Right cardiac atrium (tissue), 5 donors: ENCODE data around the gene PEPD. TPM values are rescaled to one million over a fixed set of nuclear protein-coding genes. Genes with fewer than 3 reads are reported as not detected.

Source experiments
- ATAC-seq, 2 donors: fragments of 200-7000 bp; cut with Tn5 transposase; one replicate each; pipeline versions ENCODE4 v1.8.0 to v1.9.1; 2020; ENCODE audit warnings: moderate library complexity in 2 of 2, mild to moderate bottlenecking in 1 of 2
- DNase-seq, 3 donors: peaks; one replicate each; pipeline ENCODE4 v3.0.0-alpha.2; 2020
- H3K27ac ChIP-seq: one replicate; pipeline ENCODE4 v1.5.1; 2013; ENCODE audit warnings: mild to moderate bottlenecking, low read length, control low read depth, moderate library complexity
- H3K27me3 ChIP-seq: one replicate; pipeline ENCODE4 v1.6.1; 2013; ENCODE audit not compliant: control insufficient read depth, insufficient read depth
- H3K4me1 ChIP-seq: one replicate; pipeline ENCODE4 v1.6.1; 2013; ENCODE audit warnings: low read length; ENCODE audit not compliant: control insufficient read depth, insufficient read depth
- H3K4me3 ChIP-seq: one replicate; pipeline ENCODE4 v1.5.1; 2013; ENCODE audit warnings: low read length, control low read depth
- H3K9me3 ChIP-seq: one replicate; pipeline ENCODE4 v1.6.1; 2013; ENCODE audit warnings: low read length; ENCODE audit not compliant: control insufficient read depth
- WGBS: extraction: QIAGEN DNeasy Blood & Tissue Kit; methylation state at CpG from one replicate; pipeline ENCODE4 v1.1.7; 2013; 5-methylcytosine and 5-hydroxymethylcytosine counted together
- intact Hi-C, 4 donors: fragments of 100-400 bp; cut with DNase I; formaldehyde crosslinking; loops; one replicate each; pipeline versions ENCODE4 v1.11.0 to v1.14.0; 2022 to 2023
- polyA plus RNA-seq: library from polyadenylated mRNA; stranded (reverse); fragments of 200-250 nt; gene quantifications from one replicate; pipeline ENCODE4 v1.2.3, GENCODE V29; 2013
- total RNA-seq, 4 donors: library from RNA; stranded (reverse); fragmentation: NEBNext Ultra II Directional; extraction: Animal tissue kit (Norgen Biotek cat#: 25700); gene quantifications; one replicate each; pipeline ENCODE4 v1.2.1, GENCODE V29; 2021
- donor health status: healthy with polysubstance abuse.
- donor health status: DM: no; HTN: yes; CAD: no.
- donor health status: DM: no; HTN: no; CAD: no.
- donor health status: DM: no; HTN: yes; CAD: no; lungs with severe emphysema.
- donor health status: DM: yes; HTN: yes; CAD: no.

The PEPD gene
- total and polyA plus RNA-seq, 5 donors = 27.7 to 37.5 (median 34.4) TPM

DNA sequence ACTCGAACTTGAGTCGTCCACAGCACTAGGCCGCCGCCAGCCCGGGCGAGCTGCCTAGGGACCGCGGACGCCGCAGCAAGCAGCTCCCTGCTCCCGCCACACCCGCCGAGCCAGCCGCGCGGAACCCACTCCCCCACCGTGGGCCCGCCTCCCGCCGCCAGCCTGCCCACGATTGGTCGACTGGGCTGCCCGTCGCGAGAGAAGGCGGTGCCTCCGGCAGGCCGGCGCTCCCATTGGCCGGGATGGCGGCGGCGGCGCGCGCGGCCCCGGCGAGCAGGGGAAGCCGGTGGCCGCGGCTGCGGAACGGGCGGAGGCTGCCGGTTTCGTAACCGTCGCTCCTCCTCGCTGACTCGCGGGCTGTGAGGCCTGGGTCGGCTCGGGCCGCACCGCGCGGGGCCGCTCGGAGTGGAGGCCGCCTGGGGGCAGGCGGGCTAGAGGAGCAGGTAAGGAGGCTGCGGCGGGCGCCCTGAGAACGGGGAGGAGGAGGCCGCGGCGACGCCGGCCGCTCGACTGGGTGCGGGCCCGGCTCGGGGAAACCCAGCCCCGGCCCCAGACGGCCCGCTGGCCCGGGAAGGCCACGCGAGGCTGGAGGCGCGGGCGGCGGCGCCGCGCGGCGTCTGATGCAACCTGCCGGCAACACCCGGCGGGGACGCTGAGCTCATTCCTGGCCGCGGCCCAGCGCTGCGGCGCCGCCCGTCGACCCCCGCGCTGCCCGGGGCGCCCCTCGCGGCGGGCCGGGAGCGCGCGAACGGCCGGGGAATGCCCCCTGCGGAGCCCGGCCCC is 147.9 kb downstream of the PEPD start, which contains the start of gene CEBPG:
CEBPG (plus strand) TSS at position 257 of the 783 bp plus-strand sequence. CDS start 5,531 bp downstream, outside the sequence.
- under 1% methylated on average over 117 of the region's 118 CpGs for WGBS
- Histone ChIP-seq H3K4me3 (peak within 1 kb of the TSS; percentile 89), H3K9me3 (no peaks in the 10 kb centered on the region), H3K27me3 (no peaks in the 10 kb centered on the region), H3K27ac (peak within 1 kb of the TSS; percentile 99), H3K4me1 (peaks cover 6% of the 10 kb centered on the region)
- DNase-seq (peak; percentile 94 to 98 (median 98)), ATAC-seq (peak; percentile 99)
- intact Hi-C loops = loop anchor here in 1 of 4 donors (10.0 kb wide), 1 partner anchor 69 kb away; the partner anchor contains the start of gene CEBPA

GRCh38 chr19:33370783-33371182 is 150.8 kb downstream of the PEPD start:
- DNase-seq = no peak
- 88% methylated on average over 4 of the region's 4 CpGs for WGBS
- Histone ChIP-seq H3K9me3 (no peaks in the 10 kb centered on the region), H3K4me3 (no peak overlapping the region), H3K27ac (no peak overlapping the region), H3K4me1 (peaks cover 2% of the 10 kb centered on the region), H3K27me3 (no peaks in the 10 kb centered on the region)
- intact Hi-C loops = loop anchor here in 1 of 4 donors (10.0 kb wide), 1 partner anchor 66 kb away; the partner anchor contains the start of gene CEBPA
- no peak for ATAC-seq

DNA sequence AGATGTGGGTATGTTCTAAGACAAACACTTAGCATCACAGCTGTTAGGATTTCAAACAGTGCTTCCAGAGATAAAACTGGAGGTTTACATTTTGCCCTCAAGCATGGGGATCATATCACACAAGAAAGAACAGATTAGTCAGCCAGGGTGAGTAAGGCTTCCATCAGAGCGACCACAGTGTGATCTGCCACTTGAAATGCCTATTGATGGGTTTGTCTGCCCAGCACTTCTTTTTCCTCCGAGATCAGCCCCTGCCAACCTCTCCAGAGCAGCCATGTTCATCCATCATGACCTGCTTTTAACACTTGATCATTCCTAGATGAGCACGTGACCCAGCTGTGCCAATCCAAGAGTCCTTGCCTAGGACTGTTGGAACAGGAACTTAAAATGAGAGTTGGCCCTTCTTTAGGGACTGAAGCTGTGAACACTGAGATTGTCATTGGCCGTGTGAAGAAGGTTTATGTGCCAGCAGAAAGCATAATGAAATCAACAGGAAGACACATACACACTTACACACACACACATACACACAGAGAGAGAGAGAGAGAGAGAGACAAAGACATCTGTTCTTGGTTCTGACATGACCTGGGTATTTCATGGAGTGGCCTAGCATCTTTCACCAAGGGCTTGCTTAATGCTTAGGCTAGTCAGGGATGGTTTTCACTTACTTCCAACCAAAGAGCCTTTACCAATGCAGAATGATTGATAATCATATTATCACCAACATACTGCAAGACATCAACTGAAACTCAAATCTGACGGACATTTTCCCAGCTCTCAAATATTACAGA is 153.3 kb downstream of the PEPD start:
- H3K4me1 ChIP-seq = no peaks in the 10 kb centered on the region
- no peaks in the 10 kb centered on the region for H3K9me3 ChIP-seq
- no peaks in the 10 kb centered on the region for H3K27me3 ChIP-seq
- WGBS = 57% methylated on average over 5 of the region's 5 CpGs
- DNase-seq (no peak), ATAC-seq (no peak)
- H3K4me3 ChIP-seq = no peak overlapping the region
- H3K27ac ChIP-seq = no peak overlapping the region
- intact Hi-C loops = no loop called here

DNA sequence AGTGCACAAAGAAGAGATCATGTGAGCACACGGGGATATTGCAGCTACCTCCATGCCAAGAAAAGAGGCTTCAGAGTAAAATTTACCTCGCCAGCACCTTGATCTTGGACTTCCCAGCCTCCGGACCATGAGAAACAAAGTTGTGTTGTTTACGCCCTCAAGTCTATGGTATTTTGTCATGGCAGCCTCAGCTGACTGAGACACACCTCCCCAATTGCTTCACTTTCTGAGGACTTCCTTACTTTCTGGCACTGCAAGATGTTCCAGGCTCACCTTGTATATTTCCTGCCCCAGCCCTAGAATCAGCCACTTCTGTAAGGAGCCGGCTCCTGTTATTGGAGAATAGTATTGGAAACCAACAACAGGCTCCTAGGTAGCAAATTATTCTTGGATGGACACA is 154.7 kb downstream of the PEPD start:
- no peak overlapping the region for H3K4me3 ChIP-seq
- WGBS = 70% methylated on average over 5 of the region's 5 CpGs
- DNase-seq = no peak
- intact Hi-C loops = no loop called here
- H3K27me3 ChIP-seq = no peaks in the 10 kb centered on the region
- H3K4me1 ChIP-seq = no peaks in the 10 kb centered on the region
- no peak for ATAC-seq
- H3K27ac ChIP-seq = no peak overlapping the region
- no peaks in the 10 kb centered on the region for H3K9me3 ChIP-seq

GRCh38 chr19:33366127-33366526 is 155.5 kb downstream of the PEPD start:
- no peak overlapping the region for H3K4me3 ChIP-seq
- intact Hi-C loops = no loop called here
- no peaks in the 10 kb centered on the region for H3K9me3 ChIP-seq
- no peak overlapping the region for H3K27ac ChIP-seq
- no peak for DNase-seq
- WGBS = 66% methylated on average over 6 of the region's 6 CpGs
- no peak for ATAC-seq
- no peaks in the 10 kb centered on the region for H3K27me3 ChIP-seq
- no peaks in the 10 kb centered on the region for H3K4me1 ChIP-seq

DNA sequence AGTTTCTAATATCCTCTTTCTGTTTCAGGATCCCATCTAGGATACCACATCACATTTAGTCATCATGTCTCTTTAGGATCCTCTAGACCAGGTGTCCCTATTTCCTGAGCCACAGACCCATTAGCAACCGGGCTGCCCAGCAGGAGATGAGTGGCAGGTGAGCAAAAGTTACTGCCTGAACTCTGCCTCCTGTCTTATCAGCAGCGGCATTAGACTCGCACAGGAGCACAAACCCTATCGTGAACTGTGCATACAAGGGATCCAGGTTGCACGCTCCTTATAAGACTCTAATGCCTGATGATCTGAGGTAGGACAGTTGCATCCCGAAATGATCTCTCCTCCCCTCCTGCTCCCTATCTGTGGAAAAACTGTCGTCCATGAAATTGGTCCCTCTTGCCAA is 155.9 kb downstream of the PEPD start:
- H3K4me3 ChIP-seq = no peak overlapping the region
- no peak overlapping the region for H3K27ac ChIP-seq
- no peaks in the 10 kb centered on the region for H3K27me3 ChIP-seq
- no peaks in the 10 kb centered on the region for H3K4me1 ChIP-seq
- no peak for ATAC-seq
- DNase-seq = no peak
- no peaks in the 10 kb centered on the region for H3K9me3 ChIP-seq
- 54% methylated on average over 7 of the region's 7 CpGs for WGBS
- intact Hi-C loops = no loop called here

GRCh38 chr19:33363476-33363875 is 158.1 kb downstream of the PEPD start:
- intact Hi-C loops = no loop called here

DNA sequence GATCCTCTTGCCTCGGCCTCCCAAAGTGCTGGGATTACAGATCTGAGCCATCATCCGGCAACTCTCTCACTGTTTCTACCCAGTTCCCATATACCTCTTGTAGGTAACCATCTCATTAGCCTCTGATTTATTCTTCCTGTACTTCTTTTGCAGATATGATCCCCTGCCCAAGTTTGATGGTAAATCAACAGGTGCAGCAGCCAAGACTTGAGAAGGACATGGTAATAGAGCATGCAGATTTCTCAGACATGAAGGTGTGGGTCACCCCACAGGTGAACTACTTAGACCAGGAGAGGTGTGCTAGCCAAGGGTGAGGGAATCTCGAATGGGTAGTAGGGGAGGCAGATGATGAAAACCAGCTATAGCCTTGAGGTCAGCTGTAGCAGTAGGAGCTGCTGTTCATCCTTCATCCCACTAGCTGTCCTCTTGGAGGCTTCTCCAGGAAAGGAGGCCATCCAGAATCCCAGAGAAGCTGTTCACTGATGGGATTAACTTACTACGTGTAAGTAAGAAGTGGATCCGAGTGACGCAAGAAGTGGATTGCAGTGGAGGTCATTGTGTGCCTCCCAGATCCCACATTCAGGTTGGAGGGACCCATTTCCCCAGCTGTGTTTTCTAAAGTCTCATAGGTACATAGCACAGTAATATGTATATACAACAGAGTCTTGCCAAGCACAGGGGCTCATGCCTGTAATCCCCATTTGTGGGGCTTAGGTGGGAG is 158.9 kb downstream of the PEPD start:
- intact Hi-C loops = no loop called here
- ATAC-seq (no peak), DNase-seq (no peak)
- no peaks in the 10 kb centered on the region for H3K27me3 ChIP-seq
- 81% methylated on average over 6 of the region's 6 CpGs for WGBS
- H3K27ac ChIP-seq = no peak overlapping the region
- H3K4me3 ChIP-seq = no peak overlapping the region
- no peaks in the 10 kb centered on the region for H3K4me1 ChIP-seq
- no peaks in the 10 kb centered on the region for H3K9me3 ChIP-seq

More at GRCh38 chr19:33363476-33363875, 158.1 kb downstream of the PEPD start:
- WGBS = 60% methylated on average over 5 of the region's 5 CpGs
- ATAC-seq = no peak
- no peaks in the 10 kb centered on the region for H3K9me3 ChIP-seq
- no peak overlapping the region for H3K4me3 ChIP-seq
- no peak for DNase-seq
- H3K27ac ChIP-seq = no peak overlapping the region
- H3K4me1 ChIP-seq = no peaks in the 10 kb centered on the region
- H3K27me3 ChIP-seq = no peaks in the 10 kb centered on the region

DNA sequence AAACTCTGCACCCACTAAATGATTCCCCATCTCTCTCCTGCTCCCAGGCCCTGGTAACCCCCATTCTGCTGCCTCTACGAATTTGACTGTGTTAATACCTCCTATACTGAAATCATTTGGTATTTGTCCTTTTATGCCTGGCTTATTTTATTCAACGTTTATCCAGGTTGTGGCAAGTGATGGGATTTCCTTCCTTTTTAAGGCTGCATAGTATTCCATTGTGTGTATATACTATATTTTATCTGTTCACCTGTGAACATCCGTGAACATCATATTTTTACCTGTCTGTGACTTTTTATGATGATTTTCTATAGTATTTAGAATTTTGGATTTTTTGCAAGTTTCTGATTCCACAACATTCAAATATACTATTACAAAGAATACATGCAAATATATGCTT is 162.0 kb downstream of the PEPD start:
- Histone ChIP-seq H3K27me3 (no peaks in the 10 kb centered on the region), H3K27ac (no peak overlapping the region), H3K4me3 (no peak overlapping the region), H3K9me3 (no peaks in the 10 kb centered on the region), H3K4me1 (no peaks in the 10 kb centered on the region)
- intact Hi-C loops = no loop called here
- ATAC-seq (no peak), DNase-seq (no peak)
- 80% methylated on average over 3 of the region's 3 CpGs for WGBS

DNA sequence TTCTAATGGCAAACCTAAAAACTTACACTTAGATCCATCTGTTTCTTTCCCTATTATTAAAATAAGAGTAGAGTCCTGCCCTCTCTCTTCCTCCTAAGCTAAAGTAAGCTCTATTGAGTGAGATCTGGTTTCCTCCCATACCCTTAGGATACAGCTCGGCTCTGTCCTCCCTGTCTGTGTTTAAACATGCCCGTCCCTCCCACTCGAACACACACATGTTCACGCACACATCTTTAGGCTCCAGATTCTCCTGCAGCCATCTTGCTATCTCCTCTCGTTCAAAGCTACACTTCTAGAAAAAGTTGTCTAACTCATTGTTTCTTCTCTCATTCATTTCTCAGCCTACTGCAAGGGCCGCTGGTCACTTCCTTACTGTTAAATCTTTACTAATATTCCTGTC is 163.2 kb downstream of the PEPD start:
- 80% methylated on average over 6 of the region's 6 CpGs for WGBS
- H3K4me1 ChIP-seq = no peaks in the 10 kb centered on the region
- intact Hi-C loops = no loop called here
- no peak overlapping the region for H3K4me3 ChIP-seq
- H3K27ac ChIP-seq = no peak overlapping the region
- DNase-seq = no peak
- no peaks in the 10 kb centered on the region for H3K9me3 ChIP-seq
- ATAC-seq = no peak
- no peaks in the 10 kb centered on the region for H3K27me3 ChIP-seq
